Endodermal cell (in vitro differentiated cells): ENCODE data around the gene PPIP5K2. TPM values are rescaled to one million over a fixed set of nuclear protein-coding genes. Genes with fewer than 3 reads are reported as not detected.
A peak's percentile ranks its signal among the peaks of the same experiment; 100 is the strongest.

Source experiments
- DNase-seq: peaks from one replicate; pipeline ENCODE4 v3.0.0-alpha.2; 2017
- H3K27ac ChIP-seq: 2 replicates; pipeline ENCODE4 v1.5.1; 2013; ENCODE audit warnings: mild to moderate bottlenecking, low read depth, low read length, moderate library complexity
- H3K27me3 ChIP-seq: 2 replicates; pipeline ENCODE4 v1.6.1; 2013; ENCODE audit warnings: mild to moderate bottlenecking, low read length, moderate library complexity; ENCODE audit not compliant: insufficient read depth, control insufficient read depth, poor library complexity, severe bottlenecking
- H3K36me3 ChIP-seq: 2 replicates; pipeline ENCODE4 v1.7.0; 2013; ENCODE audit warnings: mild to moderate bottlenecking, low read length, moderate library complexity; ENCODE audit not compliant: control insufficient read depth, insufficient read depth
- H3K4me1 ChIP-seq: one replicate; pipeline ENCODE4 v1.7.0; 2013; ENCODE audit warnings: low read length; ENCODE audit not compliant: control insufficient read depth, insufficient read depth
- H3K4me3 ChIP-seq: 2 replicates; pipeline ENCODE4 v1.5.1; 2013; ENCODE audit warnings: mild to moderate bottlenecking, low read length, moderate library complexity
- H3K9ac ChIP-seq: 2 replicates; pipeline ENCODE4 v1.6.1; 2013; ENCODE audit warnings: mild to moderate bottlenecking, low read length, moderate library complexity; ENCODE audit not compliant: poor library complexity, severe bottlenecking; ENCODE audit errors: extremely low read depth
- H3K9me3 ChIP-seq: 2 replicates; pipeline ENCODE4 v1.6.1; 2013; ENCODE audit warnings: mild to moderate bottlenecking, low read length, moderate library complexity; ENCODE audit not compliant: control insufficient read depth
- H3K27ac Mint-ChIP-seq: 2 replicates; pipeline ENCODE4 v1.8.0; 2020; ENCODE audit warnings: mixed read lengths
- H3K27me3 Mint-ChIP-seq: 2 replicates; pipeline ENCODE4 v1.8.0; 2021; ENCODE audit warnings: mild to moderate bottlenecking, mixed read lengths; ENCODE audit not compliant: insufficient read depth
- H3K36me3 Mint-ChIP-seq: 2 replicates; pipeline ENCODE4 v1.8.0; 2020; ENCODE audit warnings: low read depth, mixed read lengths
- H3K4me1 Mint-ChIP-seq: 2 replicates; pipeline ENCODE4 v1.8.0; 2020; ENCODE audit warnings: mixed read lengths
- H3K4me3 Mint-ChIP-seq: 2 replicates; pipeline ENCODE4 v1.8.0; 2020; ENCODE audit warnings: mild to moderate bottlenecking, moderate library complexity, mixed read lengths
- H3K9me3 Mint-ChIP-seq: 2 replicates; pipeline ENCODE4 v1.8.0; 2020; ENCODE audit warnings: mild to moderate bottlenecking, mixed read lengths
- CTCF ChIP-seq: fragments of 200-600 bp; sonication (generic); conservative IDR thresholded peaks from 2 replicates; pipeline ENCODE4 v1.5.0; 2021; ENCODE audit warnings: antibody characterized with exemption, mild to moderate bottlenecking
- WGBS, 2 experiments: methylation state at CpG; one replicate each; pipeline versions ENCODE4 v1.1.5 to v1.1.7; 2013; ENCODE audit warnings: missing lambda C conversion rate in 2 of 2, mixed read lengths in 1 of 2; ENCODE audit not compliant: insufficient coverage in 1 of 2, insufficient read length in 1 of 2; 5-methylcytosine and 5-hydroxymethylcytosine counted together
- total RNA-seq, 2 donors: library from RNA; stranded (reverse); fragmentation: NEBNext Ultra II Directional in 1 of 2; extraction: Animal tissue kit (Norgen Biotek cat#: 25700) in 1 of 2; gene quantifications; 2 replicates in 1 of 2; 3 replicates in 1 of 2; pipeline ENCODE4 v1.2.1, GENCODE V29; 2021

Gene PPIP5K2
- total RNA-seq, 2 donors from 2014 or later = 67.1 to 68.0 TPM

GRCh38 chr5:103090791-103091190 lies 29.3 kb upstream of the PPIP5K2 start:
- H3K9me3 Mint-ChIP-seq = no peaks in the 10 kb centered on the region
- no peak overlapping the region for H3K4me3 Mint-ChIP-seq
- DNase-seq = no peak
- H3K27ac Mint-ChIP-seq = no peak overlapping the region
- Histone ChIP-seq H3K4me1 (peaks cover 4% of the 10 kb centered on the region), H3K27ac (no peak overlapping the region), H3K9me3 (peaks cover 17% of the 10 kb centered on the region), H3K4me3 (no peak overlapping the region), H3K9ac (no peak overlapping the region), H3K36me3 (peaks cover 28% of the 10 kb centered on the region), H3K27me3 (no peaks in the 10 kb centered on the region)
- 86% methylated on average over 1 of the region's 1 CpG; no CpG with 5 or more reads in 1 of the 2 experiments for WGBS, 2 experiments
- peaks cover 18% of the 10 kb centered on the region for H3K36me3 Mint-ChIP-seq
- H3K27me3 Mint-ChIP-seq = no peaks in the 10 kb centered on the region
- H3K4me1 Mint-ChIP-seq = peaks cover 17% of the 10 kb centered on the region
- no peak for TF ChIP-seq CTCF

- Mint-ChIP-seq H3K36me3 (peaks cover 12% of the 10 kb centered on the region), H3K27ac (no peak overlapping the region), H3K9me3 (no peaks in the 10 kb centered on the region), H3K4me1 (peaks cover 18% of the 10 kb centered on the region), H3K4me3 (no peak overlapping the region), H3K27me3 (no peaks in the 10 kb centered on the region)
- 93 to 94% methylated on average over 2 to 3 of the region's 3 CpGs for WGBS, 2 experiments
- Histone ChIP-seq H3K27ac (no peak overlapping the region), H3K36me3 (peaks cover 11% of the 10 kb centered on the region), H3K27me3 (no peaks in the 10 kb centered on the region), H3K9me3 (peaks cover 10% of the 10 kb centered on the region), H3K4me3 (no peak overlapping the region), H3K4me1 (peaks cover 4% of the 10 kb centered on the region), H3K9ac (no peak overlapping the region)
- TF ChIP-seq CTCF = no peak
- no peak for DNase-seq
Observed at GRCh38 chr5:103092676-103093075, 27.4 kb upstream of the PPIP5K2 start.

- DNase-seq = no peak
- H3K4me1 ChIP-seq = peaks cover 4% of the 10 kb centered on the region
- H3K9ac ChIP-seq = no peak overlapping the region
- WGBS, 2 experiments = 100% methylated on average over 1 of the region's 1 CpG; no CpG with 5 or more reads in 1 of the 2 experiments
- Mint-ChIP-seq H3K4me3 (no peak overlapping the region), H3K27me3 (no peaks in the 10 kb centered on the region), H3K9me3 (no peaks in the 10 kb centered on the region), H3K27ac (no peak overlapping the region), H3K36me3 (peaks cover 12% of the 10 kb centered on the region), H3K4me1 (peaks cover 18% of the 10 kb centered on the region)
- H3K27ac ChIP-seq = no peak overlapping the region
- H3K27me3 ChIP-seq = no peaks in the 10 kb centered on the region
- no peak for TF ChIP-seq CTCF
- peaks cover 11% of the 10 kb centered on the region for H3K36me3 ChIP-seq
- H3K4me3 ChIP-seq = peak overlapping the region; percentile 17
- peaks cover 10% of the 10 kb centered on the region for H3K9me3 ChIP-seq
Observed at GRCh38 chr5:103093727-103094126, 26.4 kb upstream of the PPIP5K2 start.
